Calu3 (cell line): ENCODE results near the gene GNA12. TPM values are rescaled to one million over a fixed set of nuclear protein-coding genes. Genes with fewer than 3 reads are reported as not detected.
A peak's percentile ranks its signal among the peaks of the same experiment; 100 is the strongest.

ENCODE experiments used
- BruUV-seq: library from RNA; stranded (reverse); fragments of 400-500 nt; replicated peaks from 2 replicates; lab custom pipeline; 2021; lab: Mats Ljungman, UMichigan
- CTCF ChIA-PET: fragments of 300-600 bp; sonication (Branson Sonifier 250); formaldehyde crosslinking; loops from one replicate; lab custom pipeline; 2022; ENCODE audit warnings: antibody characterized with exemption; lab: Charles Lee
- DNase-seq: peaks from one replicate; pipeline ENCODE4 v3.0.0; 2022
- H3K27ac Mint-ChIP-seq: one replicate; pipeline ENCODE4 v1.8.0; 2022; ENCODE audit warnings: mixed read lengths; ENCODE audit not compliant: unreplicated experiment
- H3K27me3 Mint-ChIP-seq: one replicate; pipeline ENCODE4 v1.8.0; 2022; ENCODE audit warnings: mixed read lengths; ENCODE audit not compliant: unreplicated experiment
- H3K36me3 Mint-ChIP-seq: one replicate; pipeline ENCODE4 v1.8.0; 2022; ENCODE audit warnings: mild to moderate bottlenecking, moderate library complexity, mixed read lengths; ENCODE audit not compliant: insufficient read depth, unreplicated experiment
- H3K4me1 Mint-ChIP-seq: one replicate; pipeline ENCODE4 v1.8.0; 2022; ENCODE audit warnings: mild to moderate bottlenecking, low read depth, mixed read lengths; ENCODE audit not compliant: unreplicated experiment
- H3K4me3 Mint-ChIP-seq: one replicate; pipeline ENCODE4 v1.8.0; 2022; ENCODE audit warnings: mild to moderate bottlenecking, low read depth, moderate library complexity, mixed read lengths; ENCODE audit not compliant: unreplicated experiment
- H3K9me3 Mint-ChIP-seq: one replicate; pipeline ENCODE4 v1.8.0; 2022; ENCODE audit warnings: low read depth, mixed read lengths; ENCODE audit not compliant: unreplicated experiment
- CTCF ChIP-seq: fragments of 200-600 bp; IDR thresholded peaks from one replicate; pipeline ENCODE4 v1.8.0; 2022; ENCODE audit warnings: antibody characterized with exemption; ENCODE audit not compliant: unreplicated experiment
- intact Hi-C: fragments of 100-400 bp; cut with micrococcal nuclease; formaldehyde crosslinking; loops from one replicate; pipeline ENCODE4 v1.10.0; 2022; ENCODE audit not compliant: unreplicated experiment
- total RNA-seq: library from RNA; stranded (reverse); gene quantifications from 2 replicates; pipeline ENCODE4 v1.2.3, GENCODE V29; 2022

Gene GNA12
- total RNA-seq, 1 experiment from 2014 or later: 78.3 TPM

- intact Hi-C loops: loop anchor here (2.0 to 10.0 kb wide), 4 partner anchors 17 to 1033 kb away; partner anchors contain the start of gene GNA12
- Mint-ChIP-seq H3K4me1 (peaks cover 48% of the 10 kb centered on the region), H3K4me3 (no peak overlapping the region), H3K9me3 (no peaks in the 10 kb centered on the region), H3K27me3 (no peaks in the 10 kb centered on the region), H3K27ac (peak overlapping the region; percentile 100), H3K36me3 (peaks cover 30% of the 10 kb centered on the region)
- CTCF ChIA-PET: interaction anchor here (0.7 to 1.7 kb wide), 4 partner anchors 41 to 439 kb away, joined by 3 to 14 read pairs (median 5); partner anchors contain the start of gene SDK1
- TF ChIP-seq CTCF: no peak
- no TSS peak for BruUV-seq
- no peak for DNase-seq
These were observed 17.4 kb upstream of the GNA12 start for GRCh38 chr7:2861509-2861908.

DNA sequence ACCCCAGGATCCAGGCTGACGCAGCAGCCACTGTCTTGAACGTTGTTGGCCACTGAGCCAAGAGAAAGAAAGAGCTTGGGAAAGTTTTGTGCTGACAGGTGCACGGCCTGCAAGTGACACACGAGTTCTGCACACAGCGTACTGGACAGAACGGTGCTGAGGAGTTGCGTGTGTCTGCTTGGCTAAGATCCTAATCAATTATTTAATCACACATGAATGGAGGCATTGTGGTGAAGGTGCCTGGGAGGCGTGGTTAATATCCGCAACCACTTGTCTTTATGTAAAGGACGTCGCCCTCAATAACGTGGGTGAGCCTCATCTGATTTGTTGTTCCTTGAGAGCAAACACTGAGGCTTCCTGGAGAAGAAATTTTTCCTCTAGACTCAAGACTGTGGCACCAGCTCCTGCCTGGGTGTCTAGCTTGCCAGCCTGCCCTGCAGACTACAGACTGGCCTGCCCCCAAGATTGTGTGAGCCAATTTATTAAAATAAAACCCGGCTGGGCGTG lies 16.6 kb upstream of the GNA12 start:
- Mint-ChIP-seq H3K27ac (peak overlapping the region; percentile 98), H3K4me1 (peaks cover 54% of the 10 kb centered on the region), H3K36me3 (peaks cover 30% of the 10 kb centered on the region), H3K9me3 (no peaks in the 10 kb centered on the region), H3K4me3 (peak overlapping the region; percentile 67), H3K27me3 (no peaks in the 10 kb centered on the region)
- no peak for TF ChIP-seq CTCF
- DNase-seq: peak; percentile 93
- CTCF ChIA-PET: interaction anchor here (0.7 to 2.1 kb wide), 12 partner anchors 13 to 525 kb away, joined by 3 to 14 read pairs (median 4); partner anchors contain the start of gene SDK1
- intact Hi-C loops: loop anchor here (2.0 to 10.0 kb wide), 4 partner anchors 16 to 1034 kb away; partner anchors contain the start of gene GNA12
- no TSS peak for BruUV-seq

DNA sequence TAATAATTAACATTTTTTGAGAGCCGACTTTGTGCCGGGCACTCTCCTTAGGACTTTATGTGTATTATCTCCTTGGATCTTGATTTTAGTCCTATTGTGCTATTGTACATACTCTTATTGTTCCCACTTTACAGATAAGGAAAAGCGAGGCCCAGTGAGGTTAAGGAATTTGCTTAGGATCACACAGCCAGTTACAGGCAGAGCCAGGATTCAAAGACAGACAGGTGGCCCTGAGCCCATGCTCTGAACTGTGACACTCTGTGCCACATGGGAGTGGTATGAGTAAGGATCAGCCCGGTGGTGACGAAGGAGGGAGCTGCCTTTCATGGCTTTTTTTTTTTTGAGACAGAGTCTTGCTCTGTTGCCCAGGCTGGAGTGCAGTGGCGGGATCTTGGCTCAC lies 15.8 kb upstream of the GNA12 start:
- intact Hi-C loops: loop anchor here (2.0 to 10.0 kb wide), 4 partner anchors 15 to 1035 kb away; partner anchors contain the start of gene GNA12
- TF ChIP-seq CTCF: no peak
- Mint-ChIP-seq H3K27ac (peak overlapping the region; percentile 98), H3K27me3 (no peaks in the 10 kb centered on the region), H3K36me3 (peaks cover 27% of the 10 kb centered on the region), H3K4me1 (peaks cover 50% of the 10 kb centered on the region), H3K4me3 (peak overlapping the region; percentile 67), H3K9me3 (no peaks in the 10 kb centered on the region)
- no TSS peak for BruUV-seq
- CTCF ChIA-PET: interaction anchor here (0.6 to 2.1 kb wide), 9 partner anchors 12 to 1034 kb away, joined by 3 to 14 read pairs (median 5); no protein-coding TSS in a partner anchor
- DNase-seq: peak; percentile 66

DNA sequence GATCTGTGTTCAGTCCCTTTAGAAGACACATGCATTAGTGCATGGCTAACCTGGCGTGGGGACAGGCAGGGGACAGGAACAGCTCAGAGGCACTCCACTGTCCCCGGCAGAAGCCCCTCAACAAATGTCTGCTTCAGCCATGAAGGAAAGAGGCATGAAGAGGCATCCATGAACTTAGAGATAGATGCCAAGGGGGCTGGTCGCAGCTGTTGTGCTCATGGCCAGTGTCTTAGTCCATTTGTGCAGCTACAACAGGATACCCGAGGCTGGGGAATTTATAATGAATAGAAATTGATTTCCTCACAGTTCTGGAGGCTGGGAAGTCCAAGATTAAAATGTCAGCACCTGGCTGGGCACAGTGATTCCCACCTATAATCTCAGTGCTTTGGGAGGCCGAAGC lies 14.5 kb upstream of the GNA12 start:
- no peak overlapping the region for H3K4me3 Mint-ChIP-seq
- TF ChIP-seq CTCF: no peak
- intact Hi-C loops: no loop called here
- no peak for DNase-seq
- peaks cover 17% of the 10 kb centered on the region for H3K36me3 Mint-ChIP-seq
- no TSS peak for BruUV-seq
- CTCF ChIA-PET: interaction anchor here (2.1 kb wide), 1 partner anchor 149 kb away, joined by 6 read pairs; no protein-coding TSS in a partner anchor
- H3K27me3 Mint-ChIP-seq: no peaks in the 10 kb centered on the region
- peak overlapping the region; percentile 29 for H3K27ac Mint-ChIP-seq
- peaks cover 37% of the 10 kb centered on the region for H3K4me1 Mint-ChIP-seq
- H3K9me3 Mint-ChIP-seq: no peaks in the 10 kb centered on the region
